DOHH2 (cell line): ENCODE results near the gene NT5DC1.

ENCODE experiments used
- CTCF ChIP-seq: fragments of 200-600 bp; sonication (generic); IDR thresholded peaks from one replicate; pipeline ENCODE4 v1.5.1; 2014; ENCODE audit warnings: antibody characterized with exemption, mild to moderate bottlenecking, low read depth, low read length; ENCODE audit not compliant: poor library complexity, severe bottlenecking
- EZH2phosphoT487 ChIP-seq: fragments of 200-600 bp; sonication (generic); IDR thresholded peaks from 2 replicates; pipeline ENCODE4 v1.6.1; 2017; ENCODE audit warnings: borderline replicate concordance, mild to moderate bottlenecking, antibody characterized with exemption, low read length, moderate library complexity, mixed read lengths

- TF ChIP-seq CTCF (no peak), EZH2phosphoT487 (no peak)
Measured at GRCh38 chr6:116291701-116292396, 191.2 kb downstream of the NT5DC1 start.
